Subcutaneous preadipocyte (primary cell): ENCODE results near the gene SHANK1. TPM values are rescaled to one million over a fixed set of nuclear protein-coding genes. Genes with fewer than 3 reads are reported as not detected.

ENCODE experiments used
- total RNA-seq: library from RNA; depleted of rRNA; stranded (reverse); fragments of >200 nt; gene quantifications from 2 replicates; pipeline ENCODE4 v1.2.3, GENCODE V29; 2012

SHANK1 gene
- 0.73 and 1.2 TPM in 2 replicates for total RNA-seq

GRCh38 chr19:50719566-50719965 lies at the start of gene SHANK1:
Gene SHANK1, minus strand, starts transcription at chr19:50719802. Its CDS starts 2,883 bp downstream, at chr19:50716919.

GRCh38 chr19:50723069-50723468 lies 3.5 kb upstream of the SHANK1 start, which contains the start of gene CLEC11A:
Gene CLEC11A, plus strand, starts transcription at chr19:50723364. Its CDS starts 162 bp downstream, at chr19:50723526.

GRCh38 chr19:50649433-50650391 lies 69.9 kb downstream of the SHANK1 start, which contains the start of gene C19orf81:
Gene C19orf81, plus strand, starts transcription at chr19:50649445. Its CDS starts 0 bp downstream, at chr19:50649445.

GRCh38 chr19:50639121-50640112 lies 80.2 kb downstream of the SHANK1 start, which contains the start of gene SYT3:
Gene SYT3, minus strand, starts transcription at chr19:50639881. Its CDS starts 2,470 bp downstream, at chr19:50637411.

Other genes with a start within 250 kb of the SHANK1 start
- gene EMC10, start 243.3 kb downstream of the SHANK1 start, total RNA-seq: 23.5 and 25.2 TPM in 2 replicates
- gene GARIN5A, start 243.0 kb downstream of the SHANK1 start, total RNA-seq: not detected in 2 replicates
- gene JOSD2, start 208.6 kb downstream of the SHANK1 start, total RNA-seq: 22.3 and 32.3 TPM in 2 replicates
- gene ASPDH, start 205.9 kb downstream of the SHANK1 start, total RNA-seq: not detected in 2 replicates
- under 0.01 TPM in 2 replicates for gene LRRC4B, start 151.4 kb downstream of the SHANK1 start, total RNA-seq
- gene SYT3, start 79.9 kb downstream of the SHANK1 start, total RNA-seq: not detected in 2 replicates
- gene C19orf81, start 70.4 kb downstream of the SHANK1 start, total RNA-seq: not detected in 2 replicates
- gene CLEC11A, start 3.6 kb upstream of the SHANK1 start, total RNA-seq: 18.4 and 23.9 TPM in 2 replicates
- gene GPR32, start 50.7 kb upstream of the SHANK1 start, total RNA-seq: not detected in 2 replicates
- not detected in 2 replicates for gene ACP4, start 70.6 kb upstream of the SHANK1 start, total RNA-seq
- gene KLK1, start 104.0 kb upstream of the SHANK1 start, total RNA-seq: 0.37 TPM in 1 of 2 replicates, not detected in the other
- gene KLK15, start 113.8 kb upstream of the SHANK1 start, total RNA-seq: not detected in 2 replicates
- not detected in 2 replicates for gene KLK3, start 135.1 kb upstream of the SHANK1 start, total RNA-seq
- gene KLK2, start 153.6 kb upstream of the SHANK1 start, total RNA-seq: 0.37 TPM in 1 of 2 replicates, not detected in the other
- not detected in 2 replicates for gene KLK4, start 191.6 kb upstream of the SHANK1 start, total RNA-seq
- gene KLK5, start 233.2 kb upstream of the SHANK1 start, total RNA-seq: not detected in 2 replicates
- not detected in 2 replicates for gene KLK6, start 249.8 kb upstream of the SHANK1 start, total RNA-seq